CD4-positive, alpha-beta T cell treated with Interleukin-6 for 4 hours (primary cell): ENCODE results near the gene CCDC85C.

Experiments used
- DNase-seq: peaks from one replicate; pipeline ENCODE4 v3.0.0-alpha.2; 2020; ENCODE audit warnings: mixed read lengths

Gene CCDC85C

GRCh38 chr14:99467336-99468078 is 136.5 kb downstream of the CCDC85C start:
- no peak for DNase-seq

GRCh38 chr14:99466758-99467157 is 137.2 kb downstream of the CCDC85C start:
- no peak for DNase-seq

DNA sequence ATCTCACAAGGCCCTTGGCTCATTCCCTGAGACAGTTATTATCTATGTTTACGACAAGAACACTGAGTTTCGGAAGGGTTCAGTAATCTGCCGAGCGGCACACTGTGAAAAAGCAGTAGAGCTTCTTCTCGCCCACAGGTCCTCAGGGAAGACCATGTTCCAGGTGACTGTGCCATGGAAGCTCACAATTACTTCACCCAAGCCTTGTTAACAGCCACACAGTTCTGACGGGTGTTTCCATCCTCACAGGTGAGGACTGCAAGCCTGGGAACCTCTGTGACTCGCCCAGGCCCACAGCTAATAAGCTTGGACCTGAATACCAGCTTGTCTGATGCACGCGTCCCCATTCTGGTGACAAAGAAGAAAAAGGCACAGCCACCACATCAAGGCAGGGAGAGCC is 138.7 kb downstream of the CCDC85C start:
- DNase-seq = no peak

GRCh38 chr14:99463974-99464373 is 140.0 kb downstream of the CCDC85C start:
- no peak for DNase-seq

DNA sequence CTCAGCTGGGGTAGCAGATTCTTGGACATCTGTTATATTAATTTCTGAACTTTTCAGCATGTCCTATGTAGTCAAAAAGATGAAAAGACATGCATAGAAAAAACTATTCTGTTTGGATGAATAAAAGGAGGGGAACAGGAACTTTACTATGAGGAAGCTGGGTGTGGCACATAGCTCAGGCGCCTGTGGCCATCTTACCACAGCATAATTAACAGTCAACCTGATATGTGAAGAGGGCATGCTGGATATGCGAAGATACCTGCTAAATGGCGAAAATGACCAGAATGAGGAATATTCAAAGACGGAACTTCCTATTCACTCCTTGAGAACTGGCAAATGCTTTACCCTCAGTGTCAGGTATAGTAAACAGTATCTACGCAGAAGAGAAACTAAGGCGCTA is 141.8 kb downstream of the CCDC85C start:
- DNase-seq = no peak

- DNase-seq = no peak
These were observed 142.5 kb downstream of the CCDC85C start for GRCh38 chr14:99461411-99462085.

DNA sequence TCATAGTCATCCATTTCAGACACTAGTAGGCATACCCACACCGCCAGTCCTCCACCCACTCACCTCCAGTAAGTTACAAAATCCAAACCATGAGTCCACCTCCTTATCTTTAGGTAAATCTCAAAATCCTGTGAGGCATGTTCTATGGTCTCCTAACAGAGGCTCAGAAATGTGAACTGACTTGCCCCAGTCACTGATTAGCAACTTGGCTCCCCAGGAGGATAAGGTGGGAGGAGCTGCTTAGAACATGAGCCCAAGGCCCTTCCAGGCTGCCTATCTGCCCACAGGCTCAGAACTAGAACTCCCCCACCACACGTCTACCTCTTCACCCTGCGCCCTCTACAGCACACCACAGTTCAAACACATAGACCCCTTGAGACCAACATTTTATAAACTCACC is 143.2 kb downstream of the CCDC85C start:
- no peak for DNase-seq

DNA sequence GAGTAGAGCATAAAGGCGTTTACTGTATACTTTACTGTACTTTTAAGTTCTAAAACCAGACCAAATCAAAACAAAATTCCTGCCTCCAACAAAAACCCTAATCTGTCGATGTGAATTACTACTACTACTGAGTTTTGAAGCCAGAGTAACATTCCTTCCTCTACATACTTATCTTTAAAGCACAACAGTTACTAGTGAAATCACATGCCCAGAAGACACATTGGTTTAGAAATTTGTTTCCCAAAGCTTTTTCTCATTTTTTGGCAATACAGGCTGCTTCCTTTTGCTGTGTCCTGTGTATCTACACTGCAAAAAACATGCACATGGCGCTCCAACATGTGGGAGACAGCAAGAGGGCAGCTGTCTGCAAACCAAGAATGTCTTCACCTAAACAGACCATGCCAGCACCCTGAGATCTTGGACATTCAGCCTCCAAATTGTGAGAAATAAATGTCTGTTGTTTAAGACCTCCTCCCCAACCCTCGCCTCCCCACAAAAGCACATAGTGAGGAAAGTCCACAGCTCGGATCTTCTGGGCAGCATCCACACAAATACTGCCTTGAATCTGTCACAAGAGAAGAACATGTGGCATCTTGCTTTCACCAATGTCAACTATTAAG is 144.4 kb downstream of the CCDC85C start:
- no peak for DNase-seq

- DNase-seq = no peak
These were observed 149.8 kb downstream of the CCDC85C start for GRCh38 chr14:99454246-99454645.

DNA sequence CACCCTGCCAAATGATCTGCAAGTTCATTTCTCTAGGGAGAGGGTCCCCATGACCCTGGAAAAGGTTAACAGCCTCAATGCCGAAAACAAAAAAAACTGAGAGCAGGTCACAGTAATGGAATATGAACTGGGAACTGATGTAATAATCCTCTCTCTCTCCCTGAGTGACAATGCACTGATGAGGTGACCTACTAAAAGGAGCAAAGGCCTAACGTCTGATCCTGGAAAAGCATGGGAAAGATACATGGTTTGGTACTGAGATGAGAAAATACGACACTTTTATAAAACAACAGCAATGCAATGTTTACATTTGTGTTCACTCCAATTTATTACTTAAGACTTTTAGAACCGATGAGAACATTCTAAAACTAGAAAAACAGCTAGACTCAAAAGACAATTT is 151.0 kb downstream of the CCDC85C start:
- DNase-seq = no peak

DNA sequence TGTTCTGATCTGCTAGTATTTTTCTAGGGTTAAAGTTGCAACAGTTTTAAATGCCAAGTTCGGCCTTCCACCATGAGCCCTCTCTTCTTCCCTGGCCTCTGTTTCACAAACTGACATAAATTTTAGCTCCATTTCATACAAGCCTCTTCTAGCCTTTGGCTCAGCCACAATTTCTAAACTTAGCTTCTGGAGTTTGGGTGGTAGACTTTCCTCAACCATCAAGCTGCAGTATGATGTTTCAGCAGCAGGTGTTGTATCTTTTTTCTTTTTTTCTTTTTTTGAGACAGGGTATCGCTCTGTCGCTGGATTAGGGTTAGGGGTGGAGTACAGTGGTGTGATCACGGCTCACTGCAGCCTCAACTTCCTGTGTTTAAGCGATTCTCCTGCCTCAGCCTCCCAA is 152.8 kb downstream of the CCDC85C start:
- no peak for DNase-seq

DNA sequence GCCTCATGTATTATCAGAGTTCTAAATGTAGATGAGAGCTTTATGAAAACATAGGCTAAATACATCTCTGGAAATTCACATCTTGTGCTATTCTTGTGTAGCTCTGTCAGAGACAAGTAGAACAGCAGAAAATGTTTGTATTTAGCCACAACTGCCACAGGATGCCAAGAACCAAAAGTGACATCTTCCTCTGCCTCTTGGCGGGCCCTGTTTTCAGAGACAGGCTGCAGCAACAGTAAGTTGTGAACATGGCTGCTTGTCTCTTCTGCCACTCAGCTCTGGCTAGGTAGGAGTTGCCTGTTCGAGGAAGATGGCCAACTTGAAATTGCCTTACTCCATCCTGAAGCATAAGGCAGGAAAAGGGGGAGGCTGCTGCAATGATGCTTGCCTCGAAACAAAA is 153.7 kb downstream of the CCDC85C start:
- no peak for DNase-seq
